Forelimb muscle (tissue), 1 donor: Measurements from ENCODE around the gene SSR2. TPM values are rescaled to one million over a fixed set of nuclear protein-coding genes. Genes with fewer than 3 reads are reported as not detected.
A peak's percentile ranks its signal among the peaks of the same experiment; 100 is the strongest.
"Not testable (repeated sequence)": the region's sequence is repeated elsewhere in the genome, so short reads cannot be mapped to it uniquely, and the experiment has no call there.

Experiments
- DNase-seq: peaks from one replicate; pipeline ENCODE4 v3.0.0-alpha.2; 2013; ENCODE audit warnings: low read depth
- polyA plus RNA-seq: library from polyadenylated mRNA; unstranded; fragments of 120-200 nt; gene quantifications from one replicate; pipeline ENCODE4 v1.2.1, GENCODE V29; 2013; ENCODE audit not compliant: insufficient read length

SSR2 gene
- polyA plus RNA-seq, 1 donor = 218 TPM

DNA sequence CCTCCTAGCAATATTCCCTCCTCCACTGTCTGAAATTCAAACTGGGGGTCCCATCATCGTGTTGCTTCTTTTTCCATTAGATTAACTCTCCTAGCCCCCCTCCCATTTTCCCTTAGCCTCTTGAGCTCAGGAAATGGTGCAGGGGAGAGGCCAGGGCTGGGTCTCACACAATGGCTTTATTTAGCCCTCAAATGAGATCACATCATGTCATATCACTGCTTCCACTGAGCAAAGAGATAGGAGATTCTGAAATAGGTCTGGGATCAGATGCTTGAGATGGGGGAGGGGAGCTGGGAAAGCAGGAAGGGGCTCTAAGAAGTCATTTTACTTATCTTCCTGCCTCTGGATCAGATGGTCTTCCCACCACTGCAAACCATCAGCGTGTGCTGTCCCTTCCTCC is 24.6 kb downstream of the SSR2 start:
- DNase-seq = no peak

DNA sequence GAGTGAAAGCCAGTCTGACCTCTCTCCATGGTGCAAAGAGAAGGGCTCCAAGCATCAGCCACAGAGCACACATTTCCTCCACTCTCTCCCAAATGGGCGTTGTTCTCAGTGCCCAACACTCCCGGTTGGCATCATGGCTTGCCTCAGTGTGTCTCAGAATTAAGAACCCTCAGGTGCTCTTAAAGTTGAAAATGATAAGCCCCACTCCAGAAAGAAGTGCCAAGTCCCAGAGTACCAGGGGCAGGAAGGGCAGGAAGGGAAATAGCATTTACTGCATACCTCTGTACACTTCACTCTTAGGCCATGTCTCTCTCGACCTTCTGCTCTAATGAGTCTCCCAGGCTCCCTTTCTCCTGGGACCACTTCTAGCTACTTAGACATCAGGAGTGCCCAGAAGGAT is 27.2 kb downstream of the SSR2 start:
- no peak for DNase-seq

DNA sequence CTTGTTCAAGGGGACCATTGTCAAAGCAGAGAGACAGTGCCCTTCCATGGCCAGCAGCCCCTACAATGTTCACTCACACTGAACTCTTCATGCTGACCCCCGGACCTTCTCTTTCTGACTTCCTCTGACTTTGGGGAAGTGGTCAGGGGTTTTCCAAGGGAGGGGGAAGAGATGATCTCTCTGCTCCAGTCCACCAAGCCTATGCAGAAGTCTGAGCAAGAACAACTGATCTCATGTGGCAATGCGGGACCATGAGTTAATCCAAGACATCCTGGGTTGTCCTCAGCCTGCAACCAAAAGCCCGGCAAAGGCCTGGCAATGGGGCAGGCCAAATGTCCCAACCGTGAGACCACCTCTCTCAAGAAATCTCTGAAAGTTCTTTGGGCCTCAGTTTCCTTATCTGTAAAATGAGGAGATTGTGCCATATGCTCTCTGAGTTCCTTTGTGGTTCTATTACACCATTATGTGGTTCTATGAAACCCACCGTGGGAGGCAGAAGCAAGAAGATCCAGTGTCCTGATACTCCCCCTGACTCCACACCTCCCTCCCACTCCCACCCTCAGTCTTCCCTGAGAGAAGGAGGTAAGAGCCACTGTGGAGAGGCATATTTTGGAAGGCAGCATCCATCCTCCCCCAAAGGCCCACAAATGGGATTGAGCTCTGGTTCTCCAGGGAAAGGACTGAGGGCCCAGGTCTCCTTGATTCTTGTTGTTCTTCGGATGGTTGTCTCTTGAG is 30.6 kb downstream of the SSR2 start:
- DNase-seq = no peak

DNA sequence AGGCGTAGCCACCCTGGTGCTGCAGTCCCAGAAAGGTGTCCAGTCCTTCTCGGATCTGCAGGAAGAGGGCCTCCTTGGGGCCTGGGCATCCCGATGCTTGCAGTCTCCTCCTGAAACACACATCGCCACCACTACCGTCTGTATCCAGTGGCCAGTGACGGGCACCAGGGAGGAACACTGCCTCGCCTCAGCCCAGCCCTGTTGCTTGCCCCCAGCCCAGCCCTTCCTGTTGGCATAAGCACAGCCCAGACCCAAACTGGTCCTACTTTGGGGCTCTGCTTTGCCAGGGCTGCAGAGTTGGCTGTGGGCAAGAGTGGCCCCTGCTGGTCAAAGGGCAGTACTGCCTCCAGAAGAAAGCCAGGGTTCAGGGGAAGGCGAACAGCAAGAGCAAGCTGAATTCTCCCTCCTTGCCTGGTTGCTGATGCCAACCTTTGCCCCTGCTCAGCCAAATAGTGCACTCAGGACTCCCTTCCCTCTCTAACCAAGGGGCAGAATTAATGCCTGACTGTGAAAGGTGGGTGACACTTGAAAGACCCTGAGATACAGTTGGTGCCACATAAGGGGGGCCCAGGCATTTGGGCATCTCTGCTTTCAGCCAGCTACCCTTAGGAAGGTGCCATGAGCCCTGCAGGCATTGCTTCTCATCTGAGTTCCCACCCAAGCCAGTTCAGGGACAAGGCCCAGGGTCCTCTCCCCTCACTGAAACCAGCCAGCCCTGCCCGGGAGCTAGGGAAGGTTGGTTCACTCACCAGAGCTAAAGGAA is 31.3 kb downstream of the SSR2 start:
- DNase-seq = no peak

DNA sequence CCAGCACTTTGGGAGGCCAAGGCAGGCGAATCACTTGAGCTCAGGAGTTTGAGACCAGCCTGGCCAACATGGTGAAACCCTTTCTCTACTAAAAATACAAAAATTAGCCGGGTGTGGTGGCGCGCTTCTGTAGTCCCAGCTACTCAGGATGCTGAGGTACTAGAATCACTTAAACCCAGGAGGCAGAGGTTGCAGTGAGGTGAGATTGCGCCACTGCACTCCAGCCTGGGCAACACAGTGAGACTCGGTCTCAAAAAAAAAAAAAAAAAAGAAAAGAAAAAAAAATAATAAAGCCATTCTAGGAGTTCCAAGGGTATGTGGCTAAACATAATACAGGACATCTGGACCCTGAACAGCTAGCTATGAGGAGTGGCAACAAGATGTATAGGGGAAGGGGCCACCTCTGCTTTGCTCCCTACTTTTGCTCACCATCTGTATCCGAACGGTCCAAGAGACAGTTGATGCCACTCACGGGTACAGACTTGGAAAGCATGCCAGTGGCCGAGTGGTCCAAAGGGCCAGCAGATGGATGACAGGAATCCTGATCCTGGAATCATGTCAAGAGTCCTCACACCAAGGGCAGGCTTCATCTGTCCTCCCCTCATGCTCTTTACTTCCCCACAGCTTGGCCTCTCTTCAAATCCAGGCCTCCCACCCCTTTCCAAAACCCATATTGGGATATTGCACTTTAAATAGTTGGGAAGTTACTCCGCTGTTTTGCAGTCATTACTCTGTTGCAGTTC is 35.7 kb downstream of the SSR2 start:
- not testable (repeated sequence) for DNase-seq

DNA sequence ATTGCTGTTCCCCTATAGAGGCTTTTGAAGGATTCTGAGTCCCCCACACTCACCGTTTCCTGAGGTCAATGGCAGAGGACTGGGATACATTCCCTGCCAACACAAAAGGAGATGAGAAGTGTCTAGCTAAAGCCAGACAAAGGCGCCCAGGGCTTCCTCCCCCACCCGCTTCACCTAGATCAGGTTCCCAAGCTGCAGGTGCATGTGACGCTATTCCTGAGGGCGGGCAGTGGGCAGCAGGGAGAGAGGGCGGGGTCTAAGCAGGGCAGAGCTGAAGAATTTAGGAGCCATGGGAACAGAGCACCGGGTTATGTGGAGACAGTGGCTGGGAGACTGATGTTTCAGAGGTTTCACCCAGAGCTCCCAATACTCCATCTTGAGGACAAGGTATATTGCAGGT is 36.4 kb downstream of the SSR2 start:
- no peak for DNase-seq

DNA sequence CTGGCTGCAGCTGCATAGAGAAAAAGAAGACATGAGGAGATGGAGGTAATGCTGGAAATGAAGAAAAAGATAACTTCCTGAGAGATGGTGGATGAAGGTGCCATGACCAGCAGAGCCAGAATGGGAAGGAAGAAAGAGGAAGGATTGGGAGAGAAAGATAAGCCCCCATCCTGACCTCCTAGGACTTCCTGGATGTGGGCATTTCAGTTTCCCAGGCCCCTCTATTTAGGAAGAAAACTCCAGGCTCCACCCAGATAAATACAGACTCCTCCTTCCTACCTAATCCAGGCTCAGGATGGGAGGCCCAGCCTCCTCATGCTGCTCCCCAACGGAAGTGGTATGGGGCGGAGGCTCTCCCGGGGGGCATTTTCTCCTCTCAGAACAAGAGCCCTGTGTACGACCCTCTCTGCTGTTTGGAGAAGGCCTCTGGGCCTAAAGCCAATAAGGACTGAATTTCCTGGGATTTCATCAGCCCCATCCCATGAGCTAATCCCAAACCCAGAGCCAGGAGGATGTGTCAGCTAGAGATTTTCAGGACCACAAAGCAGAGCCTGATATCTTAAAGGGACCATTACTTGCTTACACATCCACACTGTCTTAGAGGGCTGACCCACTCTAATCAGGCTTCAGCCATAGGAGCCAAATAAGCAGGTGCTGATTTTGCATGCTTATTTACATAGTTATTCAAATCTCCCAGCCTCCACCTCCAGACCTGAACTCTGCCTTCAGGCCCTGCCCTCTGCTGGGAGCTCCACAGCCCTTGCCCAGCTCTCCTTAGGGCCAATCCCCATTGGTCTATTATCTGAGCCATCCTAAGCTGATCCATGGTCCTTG is 37.3 kb downstream of the SSR2 start:
- peak; percentile 91 for DNase-seq

DNA sequence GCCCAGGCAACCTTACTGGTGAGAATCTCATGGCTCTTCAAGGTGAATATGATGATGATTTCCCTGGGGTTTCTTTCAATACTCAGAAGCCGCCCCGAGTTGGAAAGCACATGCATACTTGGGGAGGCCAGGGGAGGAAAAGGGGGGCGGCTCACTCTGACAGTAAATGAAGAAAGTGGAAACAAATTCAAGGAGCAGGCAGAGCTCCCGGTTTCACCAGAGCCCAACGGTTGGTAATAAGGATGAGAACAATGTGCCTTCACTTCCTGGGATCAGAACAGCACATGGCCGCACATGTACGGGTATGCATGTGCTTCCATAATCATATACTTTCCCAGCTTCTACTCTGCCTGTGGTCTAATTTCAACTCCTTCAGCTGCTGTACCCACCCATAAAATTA is 38.6 kb downstream of the SSR2 start:
- DNase-seq = no peak

DNA sequence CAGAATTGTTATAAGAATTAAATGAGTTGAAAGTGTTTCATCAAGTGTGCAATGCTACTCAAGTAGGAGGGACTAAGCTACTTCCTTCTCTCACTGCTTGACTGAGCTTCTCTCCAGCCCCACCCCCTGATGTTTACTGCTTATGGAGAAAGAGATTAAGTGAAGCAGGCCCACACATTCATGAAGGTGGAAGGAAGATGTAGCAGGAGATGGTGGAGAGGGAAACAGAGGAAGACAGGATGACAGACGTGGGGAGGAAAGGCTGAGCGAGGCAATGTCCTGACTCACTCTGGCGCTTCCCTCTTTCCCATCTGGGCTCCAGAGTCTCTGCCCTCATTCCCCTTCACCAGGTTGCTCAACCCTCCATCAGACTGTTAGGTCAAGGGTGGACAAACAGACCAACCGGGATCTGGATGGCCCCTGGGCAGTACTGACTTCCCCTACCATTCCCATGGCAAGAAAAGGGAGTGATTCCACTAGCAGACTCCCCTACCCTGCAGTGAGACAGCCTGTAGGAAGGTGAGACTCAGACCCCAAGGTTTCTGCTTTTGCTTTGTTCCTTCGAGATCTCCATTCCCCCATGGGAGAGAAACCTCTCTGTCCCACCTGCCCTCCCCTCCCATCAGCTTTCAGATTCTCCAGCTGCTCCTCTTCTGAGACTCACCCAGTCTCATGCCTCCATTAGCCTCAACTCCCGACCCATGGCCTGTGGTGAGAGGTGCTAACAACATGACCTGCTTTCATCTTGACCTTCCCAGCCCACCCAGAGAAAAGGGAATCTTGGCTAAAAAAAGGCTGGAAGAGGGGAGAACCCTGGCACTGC is 39.3 kb downstream of the SSR2 start:
- no peak for DNase-seq

DNA sequence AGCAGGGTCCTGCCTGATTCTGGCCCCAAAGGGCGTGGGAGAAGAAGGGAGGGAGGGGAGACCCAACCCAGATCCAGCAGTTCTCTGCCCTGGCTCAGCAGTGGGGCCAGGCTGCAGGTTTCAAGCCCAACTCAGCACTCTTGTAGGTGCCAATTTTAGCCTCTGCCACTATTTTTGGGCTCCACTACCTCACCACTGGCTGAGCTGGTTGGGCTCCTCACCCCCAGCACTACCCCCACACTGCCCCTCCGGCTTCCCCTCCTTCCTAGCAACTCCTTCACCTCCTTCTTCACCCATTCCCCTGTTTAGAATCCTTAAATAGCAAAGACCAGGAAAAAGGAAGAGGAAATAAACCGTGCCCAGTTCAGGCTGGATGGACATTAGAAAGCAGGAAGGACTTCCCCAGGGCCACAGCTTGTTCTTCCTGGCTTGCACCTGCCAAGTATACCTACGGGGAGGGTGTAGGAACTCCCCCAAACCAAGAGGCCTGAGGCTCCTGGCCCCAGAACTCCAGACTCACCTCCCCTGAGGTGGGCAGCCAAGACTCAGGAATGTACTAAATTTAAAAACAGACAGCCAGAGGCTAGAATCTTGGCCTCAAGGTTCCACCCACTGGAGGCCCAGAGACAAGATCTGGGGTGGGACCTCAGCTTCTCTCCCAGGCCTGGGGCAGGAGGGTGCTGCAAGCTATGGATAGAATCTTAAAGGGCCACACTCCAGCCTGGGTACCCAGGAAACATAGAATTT is 41.0 kb downstream of the SSR2 start:
- no peak for DNase-seq

DNA sequence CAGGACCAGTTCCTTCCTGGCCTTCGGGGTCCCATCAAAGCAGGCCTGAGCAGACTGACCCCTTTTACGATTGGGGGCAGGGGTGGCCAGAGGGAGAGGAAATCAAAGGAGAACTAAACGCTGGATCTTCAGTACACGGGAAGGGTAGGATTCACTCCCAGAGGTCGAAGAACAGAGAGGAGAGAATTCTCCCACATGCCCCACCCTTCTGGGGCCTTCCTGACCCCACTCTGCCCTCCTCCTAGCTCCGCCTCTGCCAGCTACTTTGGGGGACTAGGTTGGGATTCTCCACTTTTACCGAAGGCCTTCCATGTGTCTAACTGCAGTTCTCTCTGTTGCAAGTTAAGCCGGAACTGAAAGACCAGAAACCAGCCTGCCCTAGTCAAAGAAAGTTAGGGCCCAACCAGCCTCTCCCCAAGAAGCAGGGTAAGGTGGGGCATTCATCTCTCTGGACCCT is 41.8 kb downstream of the SSR2 start:
- no peak for DNase-seq

DNA sequence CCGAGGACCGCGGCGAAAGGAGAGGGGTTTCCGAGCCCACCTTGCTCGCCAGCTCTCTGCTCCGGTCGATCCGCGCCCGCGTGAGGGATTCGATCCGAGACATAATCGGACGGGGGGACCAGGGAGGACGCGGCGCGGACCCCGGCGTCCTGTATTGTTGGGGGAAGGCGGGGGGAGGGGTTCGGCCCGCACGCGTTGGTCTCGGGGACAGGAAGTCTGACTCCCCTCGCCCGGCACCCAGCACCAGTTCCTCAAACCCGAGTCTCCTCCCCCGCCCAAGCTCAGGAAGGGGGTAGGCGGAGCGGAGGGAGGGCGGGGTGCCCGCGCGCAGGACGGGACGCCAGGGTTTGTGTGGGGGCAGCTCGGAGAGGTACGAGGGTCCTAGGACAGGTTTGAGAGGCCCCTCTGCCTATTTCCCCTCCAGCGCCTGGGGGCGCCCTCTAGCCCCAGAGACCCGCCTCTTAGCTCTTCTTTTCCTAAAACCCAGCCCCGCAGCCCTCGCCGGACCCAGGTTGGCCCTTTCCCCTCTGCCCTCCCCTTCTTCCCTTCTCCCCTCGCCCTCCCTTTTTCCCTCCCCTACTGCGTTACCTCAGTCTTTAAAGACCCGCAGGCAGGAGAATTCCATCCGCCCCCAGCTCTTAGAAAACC is 42.3 kb downstream of the SSR2 start, which contains the start of gene ARHGEF2:
Gene ARHGEF2 (minus strand): TSS at position 223 of the 648 bp plus-strand sequence. CDS start 120 bp downstream, at position 103.
- no peak for DNase-seq

DNA sequence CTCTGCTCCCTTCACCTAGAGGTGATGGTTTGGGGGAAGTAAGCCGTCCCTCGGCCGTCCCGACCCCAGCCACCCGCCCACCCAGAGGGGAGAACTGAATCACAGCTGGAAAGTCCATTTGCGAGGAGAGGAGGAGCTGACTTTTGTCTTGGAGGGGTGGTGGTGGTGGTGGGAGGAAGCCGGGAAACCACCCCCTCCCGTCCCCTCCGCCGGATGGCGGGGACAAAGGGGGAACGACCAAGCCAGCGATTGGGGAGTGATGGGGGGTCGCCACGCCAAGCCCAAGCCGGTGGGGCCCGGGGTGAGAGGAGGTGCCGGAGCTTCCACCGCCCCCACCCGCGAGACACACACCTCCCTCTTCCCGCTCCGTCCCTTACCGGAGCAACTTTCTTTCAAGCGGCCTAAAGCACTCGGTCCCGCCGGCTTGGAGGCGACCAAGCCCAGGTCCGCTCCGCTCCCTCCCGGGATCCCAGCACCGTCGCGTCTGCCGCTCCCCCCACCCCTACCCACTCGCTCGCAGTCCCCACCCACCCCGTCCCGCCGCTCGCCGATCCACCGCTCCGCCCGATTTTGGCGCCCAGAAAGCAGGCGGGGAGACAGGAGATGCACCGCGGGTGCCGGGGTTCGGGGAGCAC is 42.9 kb downstream of the SSR2 start:
- DNase-seq = no peak

DNA sequence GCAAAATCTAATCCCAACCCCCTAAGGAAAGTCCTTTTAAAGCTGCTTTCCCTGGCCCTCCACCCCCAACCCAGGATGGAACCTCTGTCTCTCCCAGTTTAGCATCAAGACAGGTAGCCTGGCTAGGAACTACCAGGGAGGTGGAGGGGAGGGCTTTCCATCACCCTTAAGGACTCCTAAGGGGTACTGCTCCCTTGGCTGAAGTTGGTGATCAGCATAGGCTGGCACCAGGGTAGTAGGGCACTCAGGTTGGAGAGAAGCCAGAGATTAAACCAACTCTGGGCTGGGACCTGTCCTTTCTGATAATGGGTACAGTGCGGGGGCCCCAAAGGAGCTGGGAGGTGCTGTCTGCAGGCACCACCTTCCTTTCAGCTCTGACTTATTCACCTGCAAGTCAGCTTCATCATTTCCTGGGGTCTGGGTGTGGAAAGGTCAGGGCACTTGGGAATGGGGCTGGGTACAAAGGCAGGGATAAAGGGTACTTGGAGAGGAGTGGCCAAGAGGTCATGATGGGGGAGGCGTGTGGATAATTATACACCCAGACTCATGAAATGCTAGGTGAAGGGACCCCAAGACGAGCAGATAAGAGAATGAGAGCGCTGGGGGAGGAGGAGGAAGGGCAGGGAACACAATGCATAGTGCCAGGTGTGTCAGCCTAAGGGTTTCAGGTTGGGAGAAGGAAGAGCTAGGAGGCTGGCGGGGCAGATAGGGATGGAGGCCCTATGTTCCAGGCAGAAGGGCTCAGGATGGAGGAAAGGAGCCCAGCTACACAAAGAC is 43.6 kb downstream of the SSR2 start:
- DNase-seq = no peak

DNA sequence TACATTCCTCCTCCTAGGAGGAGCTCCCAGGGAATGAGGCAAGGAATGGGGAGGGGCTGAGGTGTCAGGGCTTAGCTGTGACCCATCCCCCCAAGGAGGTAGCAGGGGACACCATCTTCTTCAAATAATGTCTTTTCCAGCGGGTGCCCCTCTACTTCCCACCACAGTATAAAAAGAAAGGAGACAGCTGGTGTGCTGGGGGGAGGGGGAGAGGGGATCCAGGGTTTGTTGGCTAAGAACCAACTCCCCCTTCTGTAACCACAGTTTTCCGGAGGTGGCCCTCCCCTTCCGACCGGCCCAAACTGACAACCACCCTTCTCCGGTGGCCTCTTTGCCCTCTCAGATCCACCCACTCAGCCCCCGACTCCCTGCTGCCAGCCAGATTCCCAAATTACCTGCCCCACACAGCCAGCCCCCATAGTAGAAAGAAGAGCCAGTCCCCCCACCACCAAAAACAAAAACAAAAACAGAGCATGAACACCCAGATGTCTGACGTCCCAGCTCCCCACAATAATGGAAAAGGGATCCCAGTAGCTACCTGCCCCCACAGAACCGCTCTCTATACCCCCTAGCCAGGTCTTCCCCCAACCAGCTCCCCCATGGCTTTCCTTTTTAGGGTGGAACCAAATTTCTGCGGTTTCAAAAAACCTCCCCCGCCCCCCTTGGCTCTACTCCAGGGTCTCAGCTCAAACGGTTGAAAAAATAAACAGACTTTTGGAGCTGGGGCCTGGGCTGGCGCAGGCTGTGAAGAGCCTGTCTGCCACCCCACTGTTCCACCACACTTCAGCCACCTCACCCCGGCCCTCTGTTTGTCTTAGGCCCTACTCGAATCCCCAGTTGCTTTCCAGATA is 44.5 kb downstream of the SSR2 start:
- no peak for DNase-seq

DNA sequence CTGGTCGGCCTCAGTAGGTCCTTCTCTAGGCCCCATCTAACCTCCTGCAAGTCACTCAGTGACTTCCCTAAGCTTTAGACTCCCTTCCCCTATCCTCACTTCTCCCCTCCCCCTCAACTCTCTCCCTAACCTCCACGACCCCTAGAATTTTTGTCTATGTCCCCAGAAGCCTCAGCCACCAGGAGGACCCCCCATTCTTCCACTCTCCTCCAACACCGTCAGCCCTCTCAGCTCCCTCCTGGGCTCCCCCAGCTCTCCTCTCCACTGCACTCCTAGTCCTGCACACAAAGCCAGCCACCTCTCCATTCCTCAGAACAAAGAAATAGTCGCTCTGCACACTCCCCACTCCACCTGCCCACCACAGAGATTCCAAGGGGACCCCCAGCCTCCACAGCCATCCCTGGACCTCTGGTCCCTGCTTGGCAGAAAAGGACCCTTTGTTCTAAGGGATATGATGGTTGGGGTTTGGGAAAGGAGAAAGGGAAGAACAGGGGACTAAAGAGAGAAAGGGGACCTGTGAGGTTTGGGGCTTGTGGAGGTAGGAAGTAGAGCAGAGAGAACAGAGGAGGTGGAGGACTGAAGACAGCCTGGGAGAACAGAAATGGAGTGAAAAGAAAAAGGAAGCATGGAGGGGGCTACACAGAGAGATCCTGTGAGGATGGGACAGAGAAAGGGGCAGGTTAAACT is 45.2 kb downstream of the SSR2 start:
- no peak for DNase-seq
